ENCODE results near the gene RNF225. TPM values are rescaled to one million over a fixed set of nuclear protein-coding genes. Genes with fewer than 3 reads are reported as not detected.
"Not testable (repeated sequence)": the region's sequence is repeated elsewhere in the genome, so short reads cannot be mapped to it uniquely, and the experiment has no call there.

RNF225 gene
- polyA plus RNA-seq, 1 of the 3 experiments (the other 2 are of a cell fraction) = 0.13 TPM

- not testable (repeated sequence) for H4K20me1 ChIP-seq (ENCODE audit: insufficient read depth); H3K4me1 ChIP-seq (ENCODE audit: control insufficient read depth in 1 of 2, insufficient read depth in 2 of 2, low read depth in 1 of 2, low read length in 1 of 2); H3K9me2 ChIP-seq; H3K27me3 ChIP-seq (ENCODE audit: insufficient read depth); H3F3A ChIP-seq (replicated peaks; ENCODE audit: insufficient read depth); H3K9me3 ChIP-seq; DNase-seq
- POLR2A ChIA-PET = interaction anchor here (1.3 to 2.1 kb wide), 4 partner anchors 11 to 22 kb away, joined by 4 to 34 read pairs (median 6); partner anchors contain the start of genes ZNF497 and ZSCAN22
- H3K4me2 ChIP-seq = peak overlapping the region; percentile 78
- CTCF ChIA-PET = interaction anchor here (0.9 to 2.3 kb wide), 5 partner anchors 15 to 172 kb away, joined by 3 to 12 read pairs (median 4); partner anchors contain the start of genes ZBTB45 and ZNF497
- H3K79me2 ChIP-seq (ENCODE audit: insufficient read depth) = peaks cover 65% of the 10 kb centered on the region
- H2AFZ ChIP-seq (ENCODE audit: low read depth) = peak overlapping the region; percentile 83
- H3K36me3 ChIP-seq (replicated peaks in 1 of 2; ENCODE audit: control insufficient read depth in 1 of 2, insufficient read depth in 2 of 2, low read length in 1 of 2) = peaks cover 2 to 12% of the 10 kb centered on the region in 2 experiments
- H3K27ac ChIP-seq (ENCODE audit: low read depth in 2 of 2, low read length in 1 of 2) = peak overlapping the region in 1 of 2 experiments; percentile 11; a peak in 2 of 4 replicates
- peak overlapping the region; percentile 73 to 87 for H3K4me3 ChIP-seq (ENCODE audit: low read depth in 2 of 2, low read length in 1 of 2)
- 0 out of 2 replicates have a peak, but pooled peaks have one; percentile 4 for TF ChIP-seq YY1 (IDR thresholded peaks at IDR 0.05; ENCODE audit: low read depth)
- peak overlapping the region; percentile 68 for H3K9ac ChIP-seq
- 3% methylated on average over 12 of the region's 12 CpGs for WGBS (ENCODE audit: low lambda C conversion rate)
Measured at GRCh38 chr19:58348080-58348479, 47.4 kb upstream of the RNF225 start.

DNA sequence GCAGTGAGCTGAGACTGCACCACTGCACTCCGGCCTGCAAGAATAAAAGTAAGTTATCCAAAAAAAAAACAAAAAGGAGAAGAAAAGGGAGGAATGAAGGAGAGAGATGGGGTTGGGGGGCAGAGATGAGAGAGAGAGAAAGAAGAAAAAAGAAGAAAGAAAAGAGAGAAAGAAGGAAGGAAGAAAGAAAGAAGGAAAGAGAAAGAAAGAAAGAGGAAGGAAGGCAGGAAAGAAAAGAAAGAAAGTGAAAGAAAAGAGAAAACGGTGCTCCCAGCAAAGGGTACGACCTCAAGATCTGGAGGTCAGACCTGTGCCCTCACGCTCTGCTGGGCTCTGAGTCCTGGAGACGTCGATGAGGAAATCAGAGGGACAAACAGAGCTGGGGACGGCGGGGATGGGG is 45.9 kb upstream of the RNF225 start:
- DNase-seq = no peak
- no peak overlapping the region for H3K4me3 ChIP-seq (ENCODE audit: low read depth in 2 of 2, low read length in 1 of 2)
- H3K4me1 ChIP-seq (ENCODE audit: control insufficient read depth in 1 of 2, insufficient read depth in 2 of 2, low read depth in 1 of 2, low read length in 1 of 2) = peaks cover 0 to 6% of the 10 kb centered on the region in 2 experiments; a peak in 2 of 4 replicates
- H3K36me3 ChIP-seq (replicated peaks in 1 of 2; ENCODE audit: control insufficient read depth in 1 of 2, insufficient read depth in 2 of 2, low read length in 1 of 2) = peaks cover 2 to 12% of the 10 kb centered on the region in 2 experiments
- H3K9me3 ChIP-seq = no peaks in the 10 kb centered on the region
- CTCF ChIA-PET = no interaction called here
- H3K9ac ChIP-seq = no peak overlapping the region
- H3K9me2 ChIP-seq = no peaks in the 10 kb centered on the region
- peaks cover 5% of the 10 kb centered on the region for H3F3A ChIP-seq (replicated peaks; ENCODE audit: insufficient read depth)
- no peaks in the 10 kb centered on the region for H3K27me3 ChIP-seq (ENCODE audit: insufficient read depth)
- 96% methylated on average over 8 of the region's 8 CpGs for WGBS (ENCODE audit: low lambda C conversion rate)
- no peak overlapping the region for H3K4me2 ChIP-seq
- POLR2A ChIA-PET = no interaction called here
- H3K79me2 ChIP-seq (ENCODE audit: insufficient read depth) = peaks cover 56% of the 10 kb centered on the region
- no peak overlapping the region for H3K27ac ChIP-seq (ENCODE audit: low read depth in 2 of 2, low read length in 1 of 2)
- no peaks in the 10 kb centered on the region for H4K20me1 ChIP-seq (ENCODE audit: insufficient read depth)
- no peak overlapping the region for H2AFZ ChIP-seq (ENCODE audit: low read depth)
- TF ChIP-seq ELF1 (IDR thresholded peaks at IDR 0.05) (no peak), IRF3 (IDR thresholded peaks at IDR 0.05; ENCODE audit: low read depth, low read length) (no peak), TEAD4 (IDR thresholded peaks at IDR 0.05; ENCODE audit: borderline replicate concordance, insufficient read depth) (no peak), RXRA (IDR thresholded peaks at IDR 0.05; ENCODE audit: borderline replicate concordance, low read depth) (no peak), FOSL2 (IDR thresholded peaks at IDR 0.05; ENCODE audit: borderline replicate concordance, low read depth) (no peak), TCF12 (IDR thresholded peaks at IDR 0.05) (no peak), USF2 (IDR thresholded peaks at IDR 0.05; ENCODE audit: borderline replicate concordance, low read depth, low read length) (no peak), EP300 (IDR thresholded peaks at IDR 0.05; ENCODE audit: borderline replicate concordance in 1 of 2, low read depth in 1 of 2, low read length in 1 of 2) (no peak), SIN3A (IDR thresholded peaks at IDR 0.05; ENCODE audit: borderline replicate concordance, low read depth, low read length) (no peak), RCOR1 (IDR thresholded peaks at IDR 0.05; ENCODE audit: low read length) (no peak), JUND (IDR thresholded peaks at IDR 0.05) (no peak), EZH2phosphoT487 (IDR thresholded peaks at IDR 0.05; ENCODE audit: borderline replicate concordance, low read depth) (no peak), MAX (IDR thresholded peaks at IDR 0.05; ENCODE audit: low read depth) (no peak)
- TF ChIP-seq, protein P1, sequence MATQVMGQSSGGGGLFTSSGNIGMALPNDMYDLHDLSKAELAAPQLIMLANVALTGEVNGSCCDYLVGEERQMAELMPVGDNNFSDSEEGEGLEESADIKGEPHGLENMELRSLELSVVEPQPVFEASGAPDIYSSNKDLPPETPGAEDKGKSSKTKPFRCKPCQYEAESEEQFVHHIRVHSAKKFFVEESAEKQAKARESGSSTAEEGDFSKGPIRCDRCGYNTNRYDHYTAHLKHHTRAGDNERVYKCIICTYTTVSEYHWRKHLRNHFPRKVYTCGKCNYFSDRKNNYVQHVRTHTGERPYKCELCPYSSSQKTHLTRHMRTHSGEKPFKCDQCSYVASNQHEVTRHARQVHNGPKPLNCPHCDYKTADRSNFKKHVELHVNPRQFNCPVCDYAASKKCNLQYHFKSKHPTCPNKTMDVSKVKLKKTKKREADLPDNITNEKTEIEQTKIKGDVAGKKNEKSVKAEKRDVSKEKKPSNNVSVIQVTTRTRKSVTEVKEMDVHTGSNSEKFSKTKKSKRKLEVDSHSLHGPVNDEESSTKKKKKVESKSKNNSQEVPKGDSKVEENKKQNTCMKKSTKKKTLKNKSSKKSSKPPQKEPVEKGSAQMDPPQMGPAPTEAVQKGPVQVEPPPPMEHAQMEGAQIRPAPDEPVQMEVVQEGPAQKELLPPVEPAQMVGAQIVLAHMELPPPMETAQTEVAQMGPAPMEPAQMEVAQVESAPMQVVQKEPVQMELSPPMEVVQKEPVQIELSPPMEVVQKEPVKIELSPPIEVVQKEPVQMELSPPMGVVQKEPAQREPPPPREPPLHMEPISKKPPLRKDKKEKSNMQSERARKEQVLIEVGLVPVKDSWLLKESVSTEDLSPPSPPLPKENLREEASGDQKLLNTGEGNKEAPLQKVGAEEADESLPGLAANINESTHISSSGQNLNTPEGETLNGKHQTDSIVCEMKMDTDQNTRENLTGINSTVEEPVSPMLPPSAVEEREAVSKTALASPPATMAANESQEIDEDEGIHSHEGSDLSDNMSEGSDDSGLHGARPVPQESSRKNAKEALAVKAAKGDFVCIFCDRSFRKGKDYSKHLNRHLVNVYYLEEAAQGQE (IDR thresholded peaks at IDR 0.05; ENCODE audit: low read depth, low read length) = no peak
- TF ChIP-seq, protein P2, sequence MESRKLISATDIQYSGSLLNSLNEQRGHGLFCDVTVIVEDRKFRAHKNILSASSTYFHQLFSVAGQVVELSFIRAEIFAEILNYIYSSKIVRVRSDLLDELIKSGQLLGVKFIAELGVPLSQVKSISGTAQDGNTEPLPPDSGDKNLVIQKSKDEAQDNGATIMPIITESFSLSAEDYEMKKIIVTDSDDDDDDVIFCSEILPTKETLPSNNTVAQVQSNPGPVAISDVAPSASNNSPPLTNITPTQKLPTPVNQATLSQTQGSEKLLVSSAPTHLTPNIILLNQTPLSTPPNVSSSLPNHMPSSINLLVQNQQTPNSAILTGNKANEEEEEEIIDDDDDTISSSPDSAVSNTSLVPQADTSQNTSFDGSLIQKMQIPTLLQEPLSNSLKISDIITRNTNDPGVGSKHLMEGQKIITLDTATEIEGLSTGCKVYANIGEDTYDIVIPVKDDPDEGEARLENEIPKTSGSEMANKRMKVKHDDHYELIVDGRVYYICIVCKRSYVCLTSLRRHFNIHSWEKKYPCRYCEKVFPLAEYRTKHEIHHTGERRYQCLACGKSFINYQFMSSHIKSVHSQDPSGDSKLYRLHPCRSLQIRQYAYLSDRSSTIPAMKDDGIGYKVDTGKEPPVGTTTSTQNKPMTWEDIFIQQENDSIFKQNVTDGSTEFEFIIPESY (IDR thresholded peaks at IDR 0.05; ENCODE audit: borderline replicate concordance, low read depth) = no peak
- TF ChIP-seq, protein P3, sequence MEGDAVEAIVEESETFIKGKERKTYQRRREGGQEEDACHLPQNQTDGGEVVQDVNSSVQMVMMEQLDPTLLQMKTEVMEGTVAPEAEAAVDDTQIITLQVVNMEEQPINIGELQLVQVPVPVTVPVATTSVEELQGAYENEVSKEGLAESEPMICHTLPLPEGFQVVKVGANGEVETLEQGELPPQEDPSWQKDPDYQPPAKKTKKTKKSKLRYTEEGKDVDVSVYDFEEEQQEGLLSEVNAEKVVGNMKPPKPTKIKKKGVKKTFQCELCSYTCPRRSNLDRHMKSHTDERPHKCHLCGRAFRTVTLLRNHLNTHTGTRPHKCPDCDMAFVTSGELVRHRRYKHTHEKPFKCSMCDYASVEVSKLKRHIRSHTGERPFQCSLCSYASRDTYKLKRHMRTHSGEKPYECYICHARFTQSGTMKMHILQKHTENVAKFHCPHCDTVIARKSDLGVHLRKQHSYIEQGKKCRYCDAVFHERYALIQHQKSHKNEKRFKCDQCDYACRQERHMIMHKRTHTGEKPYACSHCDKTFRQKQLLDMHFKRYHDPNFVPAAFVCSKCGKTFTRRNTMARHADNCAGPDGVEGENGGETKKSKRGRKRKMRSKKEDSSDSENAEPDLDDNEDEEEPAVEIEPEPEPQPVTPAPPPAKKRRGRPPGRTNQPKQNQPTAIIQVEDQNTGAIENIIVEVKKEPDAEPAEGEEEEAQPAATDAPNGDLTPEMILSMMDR (IDR thresholded peaks at IDR 0.05) = no peak

Data from SK-N-SH (cell line).